ENCODE measurements around the gene PEX14.

DNA sequence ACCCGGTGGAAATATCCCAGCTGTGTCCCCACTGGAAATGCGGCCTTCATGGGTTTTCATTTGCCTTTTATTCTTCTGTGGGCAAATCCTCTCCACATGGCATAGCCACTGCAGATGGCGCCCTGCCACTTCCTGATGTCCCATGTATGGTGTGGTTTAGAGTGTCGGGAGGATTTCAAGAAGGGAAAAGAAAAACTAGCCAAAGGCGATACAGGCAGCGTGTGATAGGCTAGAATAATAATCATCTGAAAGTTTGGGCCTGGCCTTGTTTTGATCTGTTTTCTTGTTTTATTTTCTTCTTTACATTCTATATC is 123.6 kb downstream of the PEX14 start:
- TF ChIP-seq, protein P1, sequence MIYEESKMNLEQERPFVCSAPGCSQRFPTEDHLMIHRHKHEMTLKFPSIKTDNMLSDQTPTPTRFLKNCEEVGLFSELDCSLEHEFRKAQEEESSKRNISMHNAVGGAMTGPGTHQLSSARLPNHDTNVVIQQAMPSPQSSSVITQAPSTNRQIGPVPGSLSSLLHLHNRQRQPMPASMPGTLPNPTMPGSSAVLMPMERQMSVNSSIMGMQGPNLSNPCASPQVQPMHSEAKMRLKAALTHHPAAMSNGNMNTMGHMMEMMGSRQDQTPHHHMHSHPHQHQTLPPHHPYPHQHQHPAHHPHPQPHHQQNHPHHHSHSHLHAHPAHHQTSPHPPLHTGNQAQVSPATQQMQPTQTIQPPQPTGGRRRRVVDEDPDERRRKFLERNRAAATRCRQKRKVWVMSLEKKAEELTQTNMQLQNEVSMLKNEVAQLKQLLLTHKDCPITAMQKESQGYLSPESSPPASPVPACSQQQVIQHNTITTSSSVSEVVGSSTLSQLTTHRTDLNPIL (CRISPR knock-in tag; IDR thresholded peaks at IDR 0.05; ENCODE audit: low read depth): no peak
- TF ChIP-seq, protein P2, sequence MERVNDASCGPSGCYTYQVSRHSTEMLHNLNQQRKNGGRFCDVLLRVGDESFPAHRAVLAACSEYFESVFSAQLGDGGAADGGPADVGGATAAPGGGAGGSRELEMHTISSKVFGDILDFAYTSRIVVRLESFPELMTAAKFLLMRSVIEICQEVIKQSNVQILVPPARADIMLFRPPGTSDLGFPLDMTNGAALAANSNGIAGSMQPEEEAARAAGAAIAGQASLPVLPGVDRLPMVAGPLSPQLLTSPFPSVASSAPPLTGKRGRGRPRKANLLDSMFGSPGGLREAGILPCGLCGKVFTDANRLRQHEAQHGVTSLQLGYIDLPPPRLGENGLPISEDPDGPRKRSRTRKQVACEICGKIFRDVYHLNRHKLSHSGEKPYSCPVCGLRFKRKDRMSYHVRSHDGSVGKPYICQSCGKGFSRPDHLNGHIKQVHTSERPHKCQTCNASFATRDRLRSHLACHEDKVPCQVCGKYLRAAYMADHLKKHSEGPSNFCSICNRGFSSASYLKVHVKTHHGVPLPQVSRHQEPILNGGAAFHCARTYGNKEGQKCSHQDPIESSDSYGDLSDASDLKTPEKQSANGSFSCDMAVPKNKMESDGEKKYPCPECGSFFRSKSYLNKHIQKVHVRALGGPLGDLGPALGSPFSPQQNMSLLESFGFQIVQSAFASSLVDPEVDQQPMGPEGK (CRISPR knock-in tag; IDR thresholded peaks at IDR 0.05; ENCODE audit: borderline replicate concordance): no peak

Data from SK-N-SH treated with all-trans-retinoic acid at 6 μM for 48 hours (cell line).